ENCODE results near the gene DOK7. TPM values are rescaled to one million over a fixed set of nuclear protein-coding genes. Genes with fewer than 3 reads are reported as not detected.

DOK7 gene
- polyA plus RNA-seq, 1 experiment: not detected

GRCh38 chr4:3522326-3522640 is 59.2 kb downstream of the DOK7 start:
- no peak for DNase-seq (ENCODE audit: low read depth)
- Histone ChIP-seq H3K4me3 (ENCODE audit: low read depth, low read length) (no peak overlapping the region), H3K36me3 (ENCODE audit: control insufficient read depth, insufficient read depth, low read length) (peaks cover 45% of the 10 kb centered on the region), H3K27me3 (ENCODE audit: control insufficient read depth, insufficient read depth, low read length) (no peaks in the 10 kb centered on the region)
- ChIA-PET POLR2A (no interaction called here), CTCF (no interaction called here)
- TF ChIP-seq, protein P1, sequence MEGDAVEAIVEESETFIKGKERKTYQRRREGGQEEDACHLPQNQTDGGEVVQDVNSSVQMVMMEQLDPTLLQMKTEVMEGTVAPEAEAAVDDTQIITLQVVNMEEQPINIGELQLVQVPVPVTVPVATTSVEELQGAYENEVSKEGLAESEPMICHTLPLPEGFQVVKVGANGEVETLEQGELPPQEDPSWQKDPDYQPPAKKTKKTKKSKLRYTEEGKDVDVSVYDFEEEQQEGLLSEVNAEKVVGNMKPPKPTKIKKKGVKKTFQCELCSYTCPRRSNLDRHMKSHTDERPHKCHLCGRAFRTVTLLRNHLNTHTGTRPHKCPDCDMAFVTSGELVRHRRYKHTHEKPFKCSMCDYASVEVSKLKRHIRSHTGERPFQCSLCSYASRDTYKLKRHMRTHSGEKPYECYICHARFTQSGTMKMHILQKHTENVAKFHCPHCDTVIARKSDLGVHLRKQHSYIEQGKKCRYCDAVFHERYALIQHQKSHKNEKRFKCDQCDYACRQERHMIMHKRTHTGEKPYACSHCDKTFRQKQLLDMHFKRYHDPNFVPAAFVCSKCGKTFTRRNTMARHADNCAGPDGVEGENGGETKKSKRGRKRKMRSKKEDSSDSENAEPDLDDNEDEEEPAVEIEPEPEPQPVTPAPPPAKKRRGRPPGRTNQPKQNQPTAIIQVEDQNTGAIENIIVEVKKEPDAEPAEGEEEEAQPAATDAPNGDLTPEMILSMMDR (IDR thresholded peaks at IDR 0.05; ENCODE audit: insufficient read depth, low read depth, low read length): no peak

DNA sequence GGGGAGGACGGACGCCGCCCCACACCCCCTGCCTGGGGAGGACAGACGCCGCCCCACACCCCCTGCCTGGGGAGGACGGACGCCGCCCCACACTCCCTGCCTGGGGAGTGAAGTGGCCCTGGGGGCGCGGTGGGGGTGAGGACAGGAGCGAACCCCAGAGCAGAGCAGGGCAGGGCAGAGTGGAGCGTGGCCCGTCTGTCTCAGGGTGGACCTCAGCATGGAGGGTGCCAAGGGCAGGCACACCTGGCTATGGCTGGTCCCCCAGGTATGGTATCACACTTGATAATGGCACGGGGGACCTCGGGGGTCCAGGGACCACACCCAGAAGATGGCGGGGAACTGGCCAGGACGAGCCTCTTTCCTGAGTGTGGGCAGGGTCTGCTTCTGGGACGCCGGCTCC is 59.5 kb downstream of the DOK7 start:
- CTCF ChIA-PET: no interaction called here
- POLR2A ChIA-PET: interaction anchor here (0.6 kb wide), 1 partner anchor 34 kb away, joined by 3 read pairs; no protein-coding TSS in a partner anchor
- no peak overlapping the region for H3K4me3 ChIP-seq (ENCODE audit: low read depth, low read length)
- TF ChIP-seq, protein P1 (IDR thresholded peaks at IDR 0.05; ENCODE audit: insufficient read depth, low read depth, low read length): no peak
- H3K36me3 ChIP-seq (ENCODE audit: control insufficient read depth, insufficient read depth, low read length): peaks cover 41% of the 10 kb centered on the region
- DNase-seq (ENCODE audit: low read depth): no peak
- no peaks in the 10 kb centered on the region for H3K27me3 ChIP-seq (ENCODE audit: control insufficient read depth, insufficient read depth, low read length)

DNA sequence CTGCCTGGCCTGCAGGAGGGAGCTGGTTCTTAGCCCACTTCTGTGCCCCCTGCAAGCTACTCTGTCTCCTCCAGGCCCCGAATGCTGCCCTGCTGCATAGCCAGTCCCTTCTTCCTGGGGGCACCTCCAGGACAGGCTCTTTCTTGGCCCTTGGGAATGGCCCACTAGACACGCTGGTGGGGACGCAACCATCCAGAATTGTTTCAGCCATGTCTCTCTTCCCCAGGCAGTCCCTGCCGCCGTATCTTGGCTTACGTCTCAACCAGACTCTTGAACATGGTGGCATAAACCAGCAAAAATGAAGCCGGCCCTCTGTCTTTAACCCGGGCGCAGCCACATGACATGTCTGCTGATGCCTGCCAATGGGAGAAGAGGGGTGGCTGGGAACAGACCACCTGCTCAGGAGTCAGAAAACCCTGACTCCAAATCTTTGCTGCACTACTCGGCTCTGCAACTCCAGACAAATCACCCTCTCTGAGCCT is 60.1 kb downstream of the DOK7 start:
- H3K27me3 ChIP-seq (ENCODE audit: control insufficient read depth, insufficient read depth, low read length): no peaks in the 10 kb centered on the region
- H3K36me3 ChIP-seq (ENCODE audit: control insufficient read depth, insufficient read depth, low read length): peaks cover 38% of the 10 kb centered on the region
- TF ChIP-seq, protein P1 (IDR thresholded peaks at IDR 0.05; ENCODE audit: insufficient read depth, low read depth, low read length): no peak
- DNase-seq (ENCODE audit: low read depth): no peak
- POLR2A ChIA-PET: interaction anchor here (0.6 kb wide), 1 partner anchor 34 kb away, joined by 3 read pairs; no protein-coding TSS in a partner anchor
- H3K4me3 ChIP-seq (ENCODE audit: low read depth, low read length): no peak overlapping the region
- CTCF ChIA-PET: no interaction called here

DNA sequence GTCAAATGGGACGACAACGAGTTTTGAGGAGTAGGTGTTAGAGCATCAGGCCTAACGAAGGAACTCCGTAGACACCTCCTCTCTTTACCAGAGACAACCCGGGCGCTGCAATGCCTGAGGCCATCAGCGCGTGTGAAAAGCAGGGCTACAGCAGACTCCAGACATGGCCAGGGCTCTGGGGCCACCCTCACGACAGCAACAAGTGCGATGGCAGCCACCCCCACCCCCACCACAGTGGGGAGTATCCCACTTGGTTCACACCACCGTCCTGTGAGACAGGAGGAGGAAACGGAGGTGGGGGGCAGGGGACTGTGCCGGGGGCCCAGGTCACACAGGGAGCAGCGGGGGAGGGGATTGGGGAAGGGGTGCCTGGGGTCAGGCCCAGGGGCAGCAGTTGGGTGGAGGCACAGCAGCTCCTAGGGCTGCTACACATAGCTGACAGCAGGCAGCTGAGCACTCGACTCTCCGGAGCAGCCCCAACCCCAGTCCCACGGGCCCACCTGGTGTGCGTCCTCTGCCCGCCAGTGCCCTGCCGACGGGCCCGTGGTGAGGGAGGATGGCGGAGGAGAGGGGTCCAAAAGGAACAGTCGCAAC is 60.6 kb downstream of the DOK7 start:
- DNase-seq (ENCODE audit: low read depth): no peak
- ChIA-PET CTCF (no interaction called here), POLR2A (no interaction called here)
- Histone ChIP-seq H3K36me3 (ENCODE audit: control insufficient read depth, insufficient read depth, low read length) (peaks cover 39% of the 10 kb centered on the region), H3K4me3 (ENCODE audit: low read depth, low read length) (no peak overlapping the region), H3K27me3 (ENCODE audit: control insufficient read depth, insufficient read depth, low read length) (no peaks in the 10 kb centered on the region)
- TF ChIP-seq, protein P1 (IDR thresholded peaks at IDR 0.05; ENCODE audit: insufficient read depth, low read depth, low read length): no peak

- DNase-seq (ENCODE audit: low read depth): no peak
- ChIA-PET CTCF (no interaction called here), POLR2A (no interaction called here)
- Histone ChIP-seq H3K4me3 (ENCODE audit: low read depth, low read length) (no peak overlapping the region), H3K27me3 (ENCODE audit: control insufficient read depth, insufficient read depth, low read length) (no peaks in the 10 kb centered on the region), H3K36me3 (ENCODE audit: control insufficient read depth, insufficient read depth, low read length) (peaks cover 38% of the 10 kb centered on the region)
- TF ChIP-seq, protein P1 (IDR thresholded peaks at IDR 0.05; ENCODE audit: insufficient read depth, low read depth, low read length): no peak
Observed at GRCh38 chr4:3524349-3524748, 61.2 kb downstream of the DOK7 start.

All from BJ (cell line).